ENCODE measurements around the gene TMEM229B.
A peak's percentile ranks its signal among the peaks of the same experiment; 100 is the strongest.

Gene TMEM229B

DNA sequence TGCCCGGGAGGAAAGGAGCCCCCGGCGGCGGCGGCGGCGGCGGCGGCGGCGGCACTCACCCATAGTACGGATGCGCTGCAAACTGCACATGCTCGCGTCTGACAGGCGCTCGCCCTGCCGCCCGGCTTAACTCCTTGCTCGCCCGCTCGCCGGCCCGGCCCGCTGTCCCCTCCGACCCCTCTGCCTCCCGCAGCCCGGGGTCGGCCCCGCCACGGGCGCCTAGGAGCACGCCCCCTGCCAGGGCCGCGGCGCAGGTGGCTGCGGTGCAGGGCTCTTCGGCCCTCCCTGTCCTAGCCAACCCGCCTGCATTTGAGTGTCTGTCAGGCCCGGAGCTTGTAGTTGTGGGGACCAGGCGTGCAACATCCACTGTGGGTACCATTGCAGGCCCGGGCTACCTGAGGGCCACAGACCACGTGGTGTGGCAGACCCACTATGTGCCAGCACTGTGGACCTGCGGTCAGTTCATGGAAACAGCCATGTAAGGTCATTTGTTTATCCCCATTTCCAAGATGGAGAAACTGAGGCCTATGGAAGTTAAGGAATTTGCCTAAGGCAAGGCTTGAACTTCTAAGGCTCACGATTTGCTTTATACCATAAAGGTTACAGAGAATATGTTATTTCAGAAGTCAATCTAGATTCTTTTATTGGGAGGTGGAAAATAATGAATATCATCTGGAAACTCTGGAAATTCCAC is 27.0 kb upstream of the TMEM229B start:
- peak; percentile 43 for DNase-seq (ENCODE audit: low read depth)

DNA sequence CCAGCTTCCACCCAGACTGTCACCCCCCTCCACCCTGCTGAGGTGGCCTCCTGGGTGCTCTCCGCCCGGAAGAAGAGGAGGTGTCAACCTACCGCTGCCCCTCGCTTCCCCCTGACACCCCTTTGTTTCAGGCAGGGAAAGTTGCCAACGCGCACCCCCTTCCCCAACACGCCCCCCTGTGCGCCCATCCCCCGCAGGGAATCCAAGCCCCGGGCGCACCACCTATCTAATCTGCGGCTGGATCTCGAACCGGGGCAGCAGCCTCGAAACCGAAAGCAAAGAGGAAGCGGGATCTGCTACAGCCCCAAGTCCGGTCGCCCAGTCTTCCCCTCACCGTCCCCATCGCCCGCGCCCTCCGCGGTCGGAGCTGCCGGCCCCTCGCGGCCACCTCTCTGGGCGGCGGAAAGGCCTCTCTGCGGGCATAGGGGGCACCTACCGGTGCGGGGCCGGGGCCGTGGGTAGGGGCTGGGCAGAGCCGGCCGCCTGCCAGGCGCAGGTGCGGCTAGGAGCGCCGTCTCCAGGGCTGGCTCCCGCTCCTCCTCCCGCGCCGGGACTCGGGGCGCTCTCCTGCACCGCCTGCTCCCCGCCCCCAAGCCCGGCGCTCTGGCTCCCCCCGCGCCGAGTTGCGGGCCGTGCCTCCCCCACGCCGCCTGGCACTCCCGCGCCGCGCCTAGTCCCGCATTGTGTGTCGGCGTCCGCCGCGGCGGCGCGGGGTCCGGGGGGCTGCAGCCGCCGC is 26.3 kb upstream of the TMEM229B start:
- peak; percentile 67 for DNase-seq (ENCODE audit: low read depth)

DNA sequence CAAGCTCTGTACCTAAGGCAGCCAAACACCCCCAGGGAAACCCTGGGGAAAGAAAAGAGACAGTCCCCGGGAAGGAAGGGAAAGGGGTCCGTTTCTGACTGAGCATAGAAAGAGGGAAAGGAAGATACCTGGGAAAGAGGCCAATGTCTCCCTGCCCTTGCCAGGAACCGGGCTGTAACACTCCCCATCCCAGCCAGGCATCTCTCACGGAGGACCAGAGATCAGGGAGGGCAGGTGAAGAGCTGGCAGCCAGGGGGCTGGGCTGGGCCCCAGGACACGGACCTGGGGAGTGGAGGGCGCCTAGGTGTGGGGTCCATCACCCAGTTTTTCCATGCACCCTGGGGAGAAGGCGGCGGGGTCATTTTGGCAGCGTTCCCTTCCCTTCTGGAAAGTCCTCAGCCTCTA is 25.7 kb upstream of the TMEM229B start:
- no peak for DNase-seq (ENCODE audit: low read depth)

DNA sequence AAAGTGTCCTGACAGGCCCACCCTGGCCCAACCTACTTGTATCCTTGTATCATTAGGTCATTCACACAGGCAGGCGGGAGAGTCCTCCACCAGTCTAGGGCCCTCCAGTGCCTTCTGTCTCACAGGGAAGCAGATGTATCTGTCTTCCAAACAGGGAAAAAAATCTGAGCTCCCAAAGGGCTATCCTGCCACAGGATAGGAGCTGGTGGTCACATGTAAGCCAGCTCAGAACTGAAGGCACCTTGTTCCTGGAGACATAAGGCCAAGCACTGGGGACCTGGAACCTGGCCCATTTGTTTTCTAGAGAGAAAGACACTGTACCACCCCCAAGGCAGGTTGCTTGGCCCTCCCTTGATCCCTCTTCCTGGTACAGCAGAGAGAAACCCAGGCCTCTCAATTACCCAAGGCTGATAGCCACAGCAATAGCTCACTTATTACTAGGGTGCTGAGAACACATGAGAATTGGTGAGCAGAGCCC is 25.1 kb upstream of the TMEM229B start:
- DNase-seq (ENCODE audit: low read depth): no peak

DNA sequence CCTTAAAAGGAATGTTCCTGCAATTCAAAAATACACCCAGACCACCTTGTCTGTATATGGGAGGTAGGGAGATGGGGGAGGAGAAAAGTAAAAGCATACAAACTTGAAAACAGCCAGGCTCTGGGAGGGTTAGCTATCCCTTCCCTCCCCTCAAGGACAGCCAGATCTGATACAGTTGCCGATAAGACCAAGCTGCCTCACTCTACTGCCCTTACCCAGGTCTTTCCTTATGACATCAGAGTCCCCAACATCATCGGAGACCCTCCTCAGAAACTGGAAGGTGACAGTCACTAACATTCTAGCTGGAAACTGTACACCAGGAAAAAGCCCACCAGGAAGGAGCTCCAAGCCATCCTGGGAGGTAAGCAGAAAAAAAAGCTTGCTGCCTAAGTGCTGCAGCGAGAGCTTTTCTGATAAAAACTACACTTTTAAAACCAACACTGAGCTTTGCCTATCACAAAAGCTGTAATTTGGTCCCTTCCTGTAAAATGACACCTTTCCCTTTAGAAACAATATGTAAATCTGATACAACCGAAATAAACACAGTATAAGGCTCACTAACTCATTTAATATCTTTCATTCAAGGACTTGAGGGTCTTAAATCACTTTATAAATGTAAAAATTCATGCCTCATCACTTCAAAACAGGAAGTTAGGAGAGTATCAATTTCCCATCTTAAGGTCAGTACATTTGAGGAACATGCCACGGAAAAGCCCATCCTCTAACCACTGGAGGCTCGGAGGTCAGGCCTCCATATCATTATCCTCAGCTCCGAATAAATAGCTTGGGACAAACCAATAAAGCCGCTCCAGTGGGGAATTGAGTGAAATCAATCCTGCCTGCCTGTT is 24.2 kb upstream of the TMEM229B start:
- no peak for DNase-seq (ENCODE audit: low read depth)

DNA sequence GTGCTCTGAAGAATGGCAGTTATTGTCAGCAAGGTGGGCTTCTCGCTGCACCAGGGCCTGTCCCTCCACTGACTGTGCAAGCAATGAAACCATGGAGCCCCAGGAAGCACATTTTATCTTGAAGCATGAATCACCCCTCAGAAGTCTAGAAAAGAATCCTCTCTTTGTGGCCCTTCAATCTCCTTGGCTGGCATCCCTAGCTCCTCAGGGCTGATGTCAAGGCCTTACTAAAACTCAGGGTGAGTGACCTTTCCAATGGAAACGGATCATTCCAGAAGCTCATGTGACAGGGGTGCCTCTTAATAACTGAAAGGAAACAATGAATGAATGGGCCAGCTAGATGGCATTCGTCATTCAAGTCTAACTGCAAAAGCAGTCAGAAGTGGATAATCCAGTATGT is 22.3 kb upstream of the TMEM229B start:
- peak; percentile 28 for DNase-seq (ENCODE audit: low read depth)

DNA sequence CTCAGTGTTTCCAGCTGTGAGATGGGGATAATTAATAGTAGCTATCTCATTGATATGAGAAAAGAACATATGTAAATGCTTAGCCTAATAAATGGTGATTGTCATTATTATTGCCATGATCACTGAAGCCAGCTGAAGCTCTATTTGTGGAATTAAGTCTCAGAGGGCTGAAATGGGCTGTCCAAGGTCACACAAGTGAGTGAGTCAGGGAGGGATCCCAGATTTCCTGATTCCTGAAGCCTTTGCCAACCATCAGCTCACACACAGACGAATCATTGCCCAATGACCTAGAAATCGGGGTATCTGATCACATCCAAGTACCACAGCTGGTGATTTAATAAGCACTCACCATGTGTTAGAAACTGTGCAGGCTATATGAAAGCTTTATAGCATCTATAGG is 21.6 kb upstream of the TMEM229B start:
- DNase-seq (ENCODE audit: low read depth): peak; percentile 34

DNA sequence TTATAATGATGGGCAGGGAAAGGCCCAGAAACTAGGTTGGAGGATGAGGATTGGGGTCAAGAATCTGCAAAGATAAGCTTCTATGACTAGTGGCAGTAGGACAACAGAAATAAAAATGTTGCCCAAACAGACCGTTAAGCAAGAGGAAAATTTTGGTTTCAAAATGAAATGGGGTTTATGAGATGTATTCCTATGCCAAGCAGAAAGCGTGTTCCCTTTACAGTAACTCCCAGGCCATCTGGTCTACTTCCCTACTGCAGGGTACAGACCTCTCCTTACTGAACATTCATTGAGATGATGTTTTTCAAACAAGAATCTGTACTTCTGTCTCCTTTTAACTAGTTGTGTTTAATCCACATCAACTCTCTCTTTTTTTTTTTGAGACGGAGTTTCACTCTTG is 20.4 kb upstream of the TMEM229B start:
- DNase-seq (ENCODE audit: low read depth): no peak

DNA sequence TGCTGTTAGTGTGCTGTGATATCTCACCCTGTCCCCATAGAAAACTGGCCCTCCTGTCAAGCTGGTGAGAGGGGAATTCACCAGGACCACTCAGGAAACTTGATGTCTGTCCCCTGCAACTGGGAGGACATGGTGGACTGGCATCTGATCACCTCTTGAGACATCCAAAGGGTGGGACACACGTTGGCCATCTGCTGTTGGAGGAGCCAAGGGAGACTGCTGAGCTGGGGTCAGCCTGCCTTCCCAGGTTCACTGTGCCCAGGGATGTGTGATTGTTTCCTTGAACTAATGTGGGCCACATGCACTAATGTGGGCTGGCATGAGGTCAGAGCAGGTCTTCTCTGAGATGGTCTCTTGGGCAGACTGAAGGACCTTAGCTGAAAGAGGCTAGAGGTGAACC is 16.7 kb upstream of the TMEM229B start:
- DNase-seq (ENCODE audit: low read depth): no peak

DNA sequence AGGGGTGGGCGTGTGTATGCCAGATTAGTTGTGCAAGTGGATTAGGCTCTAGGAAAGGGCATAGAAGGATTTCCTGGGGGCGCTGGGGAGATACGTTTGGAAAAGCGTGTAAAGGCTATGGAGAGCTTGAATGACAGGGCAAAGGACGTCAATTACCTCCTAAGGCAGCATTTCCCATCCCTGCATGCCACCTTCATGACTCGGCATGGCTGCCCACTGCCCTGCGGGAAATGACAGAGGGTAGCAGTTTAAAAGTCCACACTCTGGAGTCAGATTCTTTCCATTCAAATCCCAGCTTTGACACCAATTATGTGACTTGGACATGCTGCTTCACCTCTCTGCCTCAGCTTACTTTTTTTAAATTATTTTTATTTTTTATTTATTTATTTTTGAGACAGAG is 14.8 kb upstream of the TMEM229B start:
- DNase-seq (ENCODE audit: low read depth): no peak

DNA sequence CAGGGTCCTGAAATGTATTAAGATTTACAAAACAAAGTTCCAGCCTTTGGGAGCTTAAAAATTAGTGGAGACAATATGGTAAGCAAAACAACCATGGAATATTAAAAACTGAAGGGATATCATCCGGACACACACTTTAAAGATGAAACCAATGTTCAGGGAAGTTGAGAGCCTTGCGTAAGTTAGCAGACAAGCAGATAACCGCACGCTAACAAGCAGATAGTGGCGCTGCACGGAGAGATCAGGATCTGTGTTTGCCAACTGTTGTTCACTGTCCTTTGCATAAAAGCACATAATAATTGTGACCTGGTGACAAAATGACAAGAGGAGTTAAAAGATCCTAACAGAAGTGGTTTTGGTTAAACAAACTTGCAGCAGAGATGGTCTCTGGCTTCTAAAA is 14.3 kb upstream of the TMEM229B start:
- no peak for DNase-seq (ENCODE audit: low read depth)

DNA sequence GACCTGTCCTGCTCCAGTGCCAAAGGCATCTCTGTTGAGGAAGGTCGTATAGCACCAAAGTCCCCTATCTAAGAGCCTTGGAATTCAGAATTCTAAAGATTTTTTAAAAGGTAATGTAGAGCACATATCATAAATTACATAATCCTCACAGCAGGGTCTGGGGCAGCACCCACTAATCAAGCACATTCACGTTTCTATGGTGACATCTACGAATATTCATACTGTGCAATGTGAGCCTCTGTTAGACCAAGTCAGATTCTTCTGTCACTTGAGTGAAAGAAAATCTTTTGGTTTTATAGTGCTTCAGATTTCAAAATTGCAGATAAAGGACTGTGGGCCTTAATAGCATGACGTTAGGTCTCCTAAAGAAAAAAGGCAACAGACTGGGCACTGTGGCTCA is 13.1 kb upstream of the TMEM229B start:
- DNase-seq (ENCODE audit: low read depth): no peak

DNA sequence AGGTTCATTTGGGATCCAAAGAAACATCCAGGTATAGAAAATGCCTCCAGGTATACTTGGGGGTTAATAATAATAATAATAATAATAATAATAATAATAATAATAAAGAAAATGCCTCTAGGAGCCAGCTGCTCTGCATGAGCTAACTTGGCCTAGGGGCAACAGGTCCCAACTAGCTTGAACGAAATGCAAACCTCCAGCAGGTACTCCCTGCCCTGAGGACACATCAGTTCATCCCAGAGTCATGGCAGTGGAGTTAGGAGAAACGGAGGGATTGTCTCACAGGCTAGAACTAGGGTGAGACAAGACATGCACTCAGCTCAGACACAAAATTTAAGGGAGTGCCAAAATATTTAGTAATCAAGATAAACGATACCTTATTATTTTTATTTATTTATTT is 12.5 kb upstream of the TMEM229B start:
- DNase-seq (ENCODE audit: low read depth): no peak

DNA sequence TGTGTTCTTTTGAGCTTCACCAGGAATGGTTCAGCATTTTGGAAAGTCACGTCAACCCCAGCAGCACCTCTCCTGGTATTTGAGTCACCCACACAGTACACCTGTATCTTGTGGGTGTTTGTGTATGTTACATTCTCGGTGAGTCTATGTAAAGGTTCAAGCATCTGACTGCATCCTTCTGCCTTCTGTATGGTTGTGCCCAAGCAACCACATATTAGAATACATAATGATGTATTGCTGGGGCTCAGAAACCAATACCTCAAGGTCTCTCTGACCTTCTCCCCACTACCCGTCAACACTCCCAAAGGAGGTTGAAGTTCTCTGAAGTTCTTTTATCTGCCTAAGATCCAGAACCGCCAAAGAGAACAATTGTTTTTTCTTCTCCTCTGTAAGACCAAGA is 9.2 kb upstream of the TMEM229B start:
- no peak for DNase-seq (ENCODE audit: low read depth)

DNA sequence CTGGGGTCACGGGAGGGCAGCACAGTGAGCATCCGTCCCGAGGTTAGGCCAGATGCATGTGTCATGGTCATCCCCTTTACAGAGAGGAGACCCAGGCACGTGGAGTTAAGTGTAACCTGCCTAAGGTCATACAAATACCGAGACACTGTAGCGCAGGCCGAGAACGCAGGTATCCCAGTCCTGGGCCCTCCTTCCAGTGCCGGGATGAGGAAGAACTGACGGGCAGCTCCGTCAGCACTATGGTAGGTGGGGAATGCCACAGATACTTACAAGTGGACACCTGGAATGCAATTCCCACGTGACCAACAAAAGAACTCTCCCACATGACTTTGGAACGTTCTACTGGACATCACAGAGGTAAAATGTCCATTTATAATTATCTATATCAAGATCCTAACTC is 8.7 kb upstream of the TMEM229B start:
- no peak for DNase-seq (ENCODE audit: low read depth)

DNA sequence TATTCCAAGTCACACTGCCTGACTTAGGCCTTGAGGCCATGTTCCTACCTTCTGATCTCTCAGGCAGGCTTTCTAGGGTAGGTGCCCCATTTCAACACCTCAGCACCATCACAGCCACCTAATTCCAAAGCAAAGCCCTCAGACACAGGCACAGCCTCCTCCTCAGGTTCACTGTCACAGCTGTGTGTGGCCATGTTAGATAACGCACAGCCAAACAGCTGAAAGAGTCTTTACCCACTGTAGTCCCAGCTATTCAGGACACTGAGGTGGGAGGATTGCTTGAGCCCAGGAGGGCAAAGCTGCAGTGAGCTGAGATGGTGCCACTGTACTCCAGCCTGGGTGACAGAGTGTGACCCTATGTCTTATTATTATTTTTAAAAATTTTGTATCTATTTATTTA is 7.3 kb upstream of the TMEM229B start:
- no peak for DNase-seq (ENCODE audit: low read depth)

DNA sequence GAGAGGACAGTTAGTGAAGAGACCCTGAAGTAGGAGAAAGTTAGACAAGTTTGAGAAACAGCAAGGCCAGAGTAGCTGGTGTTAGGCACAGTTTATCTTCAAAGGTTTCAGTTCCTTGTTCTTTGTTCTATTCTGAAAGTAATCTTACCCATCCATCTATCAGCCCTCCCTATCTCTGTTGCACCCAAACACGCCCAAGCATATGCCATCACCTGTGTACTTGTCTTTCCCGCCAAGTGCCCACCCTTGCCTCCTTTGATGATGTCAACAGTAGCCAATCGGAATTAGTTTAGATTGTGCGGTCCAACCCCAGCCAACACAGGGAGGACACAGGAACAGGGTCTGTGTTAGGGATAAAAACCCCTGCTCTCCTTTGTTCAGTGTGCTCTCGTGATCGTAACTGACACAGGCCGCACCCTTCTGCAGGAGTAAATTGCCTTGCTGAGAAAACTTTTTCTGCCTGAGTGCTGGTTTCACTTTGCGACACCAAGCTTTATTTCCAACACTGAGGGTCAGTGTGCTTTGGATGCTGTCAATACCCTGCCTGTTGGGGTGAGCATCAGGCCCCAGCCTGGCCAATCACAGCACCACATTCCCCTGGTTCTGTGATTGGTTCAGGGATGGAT is 4.7 kb upstream of the TMEM229B start:
- no peak for DNase-seq (ENCODE audit: low read depth)

DNA sequence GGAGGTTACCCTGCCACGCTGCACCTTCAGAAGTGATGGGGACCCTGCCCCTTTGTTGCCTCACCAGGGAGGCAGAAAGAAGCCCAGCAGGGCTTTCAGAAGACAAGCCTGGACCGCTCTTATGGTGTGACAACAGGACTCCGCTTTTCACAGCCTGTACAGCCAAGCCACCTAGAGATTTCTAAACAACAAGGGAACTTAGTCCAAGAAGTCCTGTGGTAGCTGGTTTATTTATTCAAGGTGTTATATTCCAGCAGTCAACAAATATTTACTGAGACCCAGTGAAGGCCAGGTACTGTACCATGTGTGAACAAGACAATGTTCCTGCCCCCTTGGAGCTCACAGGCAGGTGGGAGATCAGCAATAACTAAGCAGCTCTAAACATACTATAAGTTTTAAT is 4.0 kb upstream of the TMEM229B start:
- no peak for DNase-seq (ENCODE audit: low read depth)

DNA sequence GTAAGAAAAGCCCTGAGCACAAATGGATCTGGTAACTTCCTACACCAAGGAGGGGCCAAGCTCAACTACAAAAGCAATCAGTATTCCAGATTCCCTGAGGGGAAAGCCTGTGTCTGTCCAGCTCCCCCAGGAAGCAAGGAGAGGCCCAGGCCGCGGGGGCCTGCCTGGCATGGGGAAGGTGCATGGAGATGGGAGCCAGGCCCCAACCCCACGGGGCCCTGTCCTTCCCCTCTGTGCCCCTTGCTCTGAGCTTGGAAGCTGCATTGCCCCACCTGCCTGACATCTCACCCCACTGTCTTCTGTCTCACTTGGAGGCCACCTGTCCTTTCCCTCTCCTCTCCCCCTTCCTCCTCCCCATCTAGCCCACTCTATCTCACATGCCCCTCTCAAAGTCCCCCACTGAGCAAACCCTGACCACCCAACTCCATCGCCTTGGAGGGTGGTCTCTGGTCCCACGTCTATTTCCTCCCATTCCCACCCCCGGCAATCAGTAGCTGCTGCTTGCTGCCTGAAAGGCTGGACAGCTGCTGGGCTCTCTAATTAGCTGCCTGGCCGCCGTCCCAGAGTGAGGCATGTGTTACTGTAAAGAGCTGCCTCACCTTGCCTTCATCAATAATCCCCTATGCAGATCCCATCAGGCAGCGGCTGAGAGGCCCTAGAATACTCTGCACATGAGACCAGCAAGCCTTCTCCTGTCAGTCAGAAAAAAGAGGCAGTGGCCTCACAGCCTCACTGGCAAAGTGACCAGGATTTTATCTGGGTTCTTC is 3.4 kb upstream of the TMEM229B start:
- no peak for DNase-seq (ENCODE audit: low read depth)

DNA sequence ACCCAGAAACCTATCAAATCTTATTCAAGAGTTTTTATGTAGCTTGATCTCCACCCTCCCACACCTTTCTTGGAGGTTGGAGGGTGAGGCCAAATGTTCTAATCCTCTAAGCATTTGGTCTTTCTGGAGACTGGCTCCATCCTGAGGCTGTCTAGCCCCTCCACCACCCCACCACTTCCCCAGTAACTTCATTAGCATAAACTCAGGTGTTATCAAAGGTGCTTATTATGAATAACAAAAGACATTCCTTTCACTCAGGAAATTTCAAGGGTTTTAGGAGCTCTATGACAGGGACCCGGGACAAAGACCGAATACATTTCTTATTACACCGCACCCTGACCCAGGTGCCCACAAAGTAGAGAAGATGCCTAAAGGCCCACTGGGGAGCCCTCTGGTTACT is 2.8 kb upstream of the TMEM229B start:
- DNase-seq (ENCODE audit: low read depth): no peak

DNA sequence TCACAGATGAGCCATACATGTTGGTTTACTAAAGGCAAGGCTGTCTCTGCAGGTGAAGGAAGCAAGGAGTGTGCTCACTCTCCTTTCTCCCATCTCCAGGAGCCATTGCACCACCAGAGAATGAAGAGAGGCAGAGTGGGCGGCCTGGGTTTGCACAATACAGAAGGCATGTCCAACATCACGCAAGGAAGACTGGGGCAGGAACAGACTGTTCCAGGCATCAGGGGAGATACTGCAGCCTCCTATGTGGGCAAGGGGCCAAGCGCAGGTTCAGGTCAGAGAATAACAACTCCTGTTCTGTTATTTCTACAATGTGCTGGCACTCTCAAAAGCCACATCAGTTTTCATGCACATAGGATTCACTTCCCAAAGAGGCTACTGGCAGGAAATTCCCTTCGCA is 1.7 kb upstream of the TMEM229B start:
- no peak for DNase-seq (ENCODE audit: low read depth)

DNA sequence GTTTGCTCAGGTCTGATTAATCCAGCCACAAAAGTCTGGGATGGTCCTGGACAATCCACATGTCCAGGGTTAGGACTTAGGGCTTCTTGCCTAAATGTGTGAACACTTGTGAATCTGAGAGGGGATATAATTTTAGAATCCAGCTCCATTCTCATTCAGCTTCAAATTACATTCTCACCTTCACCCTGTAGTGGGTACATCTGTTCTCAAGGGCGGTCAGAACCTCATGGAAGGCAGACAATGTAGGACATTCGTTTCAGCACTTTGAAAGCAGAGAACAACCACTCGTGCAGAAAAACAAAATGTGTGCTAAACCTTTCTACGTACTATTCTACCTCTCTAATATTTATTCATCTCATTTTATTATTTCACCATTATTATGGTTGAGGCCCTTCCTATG is 1.2 kb downstream of the TMEM229B start:
- DNase-seq (ENCODE audit: low read depth): no peak

Measured in ELR (cell line).